ENCODE measurements around the gene ABCA7. TPM values are rescaled to one million over a fixed set of nuclear protein-coding genes. Genes with fewer than 3 reads are reported as not detected.

Gene ABCA7
- total and polyA plus RNA-seq, 2 of the 8 experiments (the other 6 are each of a cell fraction or from before 2014, with no cell fraction given) = 10.4 to 25.6 TPM

- H2AFZ ChIP-seq (ENCODE audit: low read length) = no peak overlapping the region
- H4K8ac ChIP-seq (ENCODE audit: extremely low read depth, insufficient read depth, low read length) = no peak overlapping the region
- H3K23ac ChIP-seq (ENCODE audit: insufficient read length) = no peak overlapping the region
- CTCF ChIA-PET (ENCODE audit: partially characterized antibody) = interaction anchor here (0.5 to 1.9 kb wide), 3 partner anchors 11 to 946 kb away, joined by 3 to 8 read pairs (median 7); no protein-coding TSS in a partner anchor
- H2BK15ac ChIP-seq (ENCODE audit: low read length) = no peak overlapping the region
- H3K4ac ChIP-seq (replicated peaks; ENCODE audit: insufficient read length, low read depth, low read length) = no peak overlapping the region
- H2BK5ac ChIP-seq (ENCODE audit: low read depth, low read length) = no peak overlapping the region
- DNase-seq (ENCODE audit: low read depth in 1 of 2, low spot score in 2 of 2) (no peak), FAIRE-seq (no peak)
- peaks cover 0 to 37% (median 25%) of the 10 kb centered on the region in 4 experiments; a peak in 5 of 7 replicates for H3K4me1 ChIP-seq (replicated peaks in 1 of 4; ENCODE audit: control insufficient read depth in 3 of 4, insufficient read depth in 4 of 4, low read length in 3 of 4)
- H3K79me1 ChIP-seq (ENCODE audit: low read depth, low read length) = peaks cover 24% of the 10 kb centered on the region
- H3K27me3 ChIP-seq (replicated peaks in 1 of 4; ENCODE audit: control insufficient read depth in 3 of 4, extremely low read depth in 1 of 4, insufficient read depth in 3 of 4, low read length in 3 of 4) = no peaks in the 10 kb centered on the region
- peaks cover 38 to 49% of the 10 kb centered on the region in 2 experiments for H4K20me1 ChIP-seq (replicated peaks in 1 of 2; ENCODE audit: control insufficient read depth in 1 of 2, insufficient read depth in 2 of 2, low read length in 2 of 2)
- POLR2A ChIA-PET (ENCODE audit: partially characterized antibody) = interaction anchor here (0.6 to 6.4 kb wide), 5 partner anchors 11 to 203 kb away, joined by 3 to 125 read pairs (median 6); partner anchors contain the start of genes ABCA7 and CNN2
- no peak overlapping the region for H3K4me3 ChIP-seq (ENCODE audit: extremely low read depth in 1 of 4, insufficient read depth in 2 of 4, low read depth in 3 of 4, low read length in 4 of 4)
- H3K9ac ChIP-seq (replicated peaks in 1 of 4; ENCODE audit: extremely low read depth in 1 of 4, low read depth in 3 of 4, low read length in 3 of 4) = no peak overlapping the region
- H3K4me2 ChIP-seq (ENCODE audit: insufficient read depth in 1 of 2, low read depth in 2 of 2, low read length in 2 of 2) = no peak overlapping the region
- H3K14ac ChIP-seq (ENCODE audit: insufficient read length) = no peak overlapping the region
- H3K9me3 ChIP-seq (ENCODE audit: insufficient read depth in 2 of 2, low read depth in 1 of 2, low read length in 1 of 2) = no peaks in the 10 kb centered on the region
- no peak overlapping the region for H4K5ac ChIP-seq (ENCODE audit: insufficient read length, low read depth, low read length)
- TF ChIP-seq JUND (IDR thresholded peaks at IDR 0.05; ENCODE audit: low read length) (no peak), BACH1 (IDR thresholded peaks at IDR 0.05; ENCODE audit: low read length) (no peak), SIX5 (IDR thresholded peaks at IDR 0.05; ENCODE audit: low read depth, low read length) (no peak), CREB1 (IDR thresholded peaks at IDR 0.05) (no peak), JUN (IDR thresholded peaks at IDR 0.05; ENCODE audit: low read depth, low read length) (no peak), KDM5A (IDR thresholded peaks at IDR 0.05; ENCODE audit: low read length) (no peak), SRF (IDR thresholded peaks at IDR 0.05; ENCODE audit: low read depth, low read length) (no peak), YY1 (IDR thresholded peaks at IDR 0.05; ENCODE audit: low read depth, low read length) (no peak)
- no peak overlapping the region for H3K27ac ChIP-seq (ENCODE audit: low read depth, low read length)
- no peak overlapping the region for H2AK5ac ChIP-seq (ENCODE audit: low read depth, low read length)
- WGBS, 2 experiments (ENCODE audit: extremely low coverage in 1 of 2, insufficient coverage in 1 of 2, insufficient read length in 1 of 2, insufficient replicate concordance in 2 of 2, low coverage in 1 of 2, low lambda C conversion rate in 2 of 2, missing lambda C conversion rate in 1 of 2) = 95% methylated on average over 5 of the region's 5 CpGs; no CpG with 5 or more reads in 1 of the 2 experiments
- no peak overlapping the region for H3K18ac ChIP-seq (ENCODE audit: extremely low read depth, low read length)
- H2BK20ac ChIP-seq (ENCODE audit: low read length) = no peak overlapping the region
- H2BK120ac ChIP-seq (replicated peaks; ENCODE audit: low read depth, low read length) = no peak overlapping the region
- no peak overlapping the region for H2BK12ac ChIP-seq (ENCODE audit: low read depth, low read length)
- H4K91ac ChIP-seq (replicated peaks; ENCODE audit: insufficient read length, low read length) = no peak overlapping the region
- no peak overlapping the region for H3K56ac ChIP-seq (replicated peaks; ENCODE audit: insufficient read length, low read depth, low read length)
- peaks cover 9% of the 10 kb centered on the region for H3K23me2 ChIP-seq (ENCODE audit: low read depth, low read length)
- peaks cover 36 to 74% of the 10 kb centered on the region in 2 experiments for H3K79me2 ChIP-seq (ENCODE audit: control insufficient read depth in 1 of 2, insufficient read depth in 2 of 2, low read length in 2 of 2)
- H3K36me3 ChIP-seq (ENCODE audit: control insufficient read depth in 2 of 4, insufficient read depth in 4 of 4, low read length in 3 of 4) = peaks cover 0 to 10% (median under 1%) of the 10 kb centered on the region in 4 experiments; a peak in 1 of 8 replicates
These were observed 21.5 kb upstream of the ABCA7 start for GRCh38 chr19:1018393-1018792.
